HFF-Myc (cell line): ENCODE results near the gene DOC2A.

Source experiments
- DNase-seq: peaks from one replicate; pipeline ENCODE4 v3.0.0-alpha.2; 2011; ENCODE audit warnings: low read depth; ENCODE audit errors: extremely low read depth
- H3K4me3 ChIP-seq: replicated peaks from 2 replicates; pipeline ENCODE4 v1.5.1; 2011; ENCODE audit warnings: low read depth, mild to moderate bottlenecking, control low read depth, low read length
- TF ChIP-seq, protein P1 (sequence below): IDR thresholded peaks from 2 replicates; pipeline ENCODE4 v1.5.1; 2012; ENCODE audit warnings: mild to moderate bottlenecking, low read depth, low read length, control low read depth; ENCODE audit errors: missing control alignments

DOC2A gene

DNA sequence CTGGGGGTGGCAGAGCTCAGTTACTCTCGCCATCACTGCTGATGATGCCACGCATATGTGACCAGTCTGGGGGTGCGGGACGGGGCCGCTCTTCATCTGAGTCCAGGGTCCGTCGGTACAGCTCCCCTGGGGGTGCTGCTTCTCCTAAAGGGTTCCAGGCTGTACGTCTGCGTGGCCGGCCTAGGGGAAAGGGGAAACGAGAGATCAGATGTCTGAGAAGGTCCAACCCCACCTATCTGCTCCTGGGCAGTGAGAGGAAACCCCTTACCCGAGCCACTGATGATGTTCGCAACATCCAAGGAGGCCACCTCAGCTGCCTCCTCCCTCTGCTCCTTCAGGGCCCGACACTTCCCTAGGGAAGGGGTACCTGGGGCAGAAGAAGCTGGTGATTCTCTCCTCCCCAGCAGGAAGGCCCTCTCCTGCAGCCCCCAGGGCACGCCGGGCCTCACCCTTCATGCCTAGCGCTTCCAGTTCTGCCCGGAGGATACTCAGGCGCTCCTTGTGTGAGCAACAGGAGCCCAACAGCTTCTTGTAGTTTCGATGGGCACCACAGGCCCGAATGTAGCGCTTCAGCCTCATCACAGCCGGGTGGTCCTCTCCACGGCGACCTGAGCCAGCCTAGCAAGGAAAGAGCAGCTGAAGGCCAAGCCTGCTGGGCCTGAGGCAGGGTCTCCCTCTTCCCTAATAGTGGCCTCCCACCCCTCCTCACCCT lies 17.5 kb downstream of the DOC2A start:
- H3K4me3 ChIP-seq, result no peak overlapping the region
- TF ChIP-seq, protein P1, sequence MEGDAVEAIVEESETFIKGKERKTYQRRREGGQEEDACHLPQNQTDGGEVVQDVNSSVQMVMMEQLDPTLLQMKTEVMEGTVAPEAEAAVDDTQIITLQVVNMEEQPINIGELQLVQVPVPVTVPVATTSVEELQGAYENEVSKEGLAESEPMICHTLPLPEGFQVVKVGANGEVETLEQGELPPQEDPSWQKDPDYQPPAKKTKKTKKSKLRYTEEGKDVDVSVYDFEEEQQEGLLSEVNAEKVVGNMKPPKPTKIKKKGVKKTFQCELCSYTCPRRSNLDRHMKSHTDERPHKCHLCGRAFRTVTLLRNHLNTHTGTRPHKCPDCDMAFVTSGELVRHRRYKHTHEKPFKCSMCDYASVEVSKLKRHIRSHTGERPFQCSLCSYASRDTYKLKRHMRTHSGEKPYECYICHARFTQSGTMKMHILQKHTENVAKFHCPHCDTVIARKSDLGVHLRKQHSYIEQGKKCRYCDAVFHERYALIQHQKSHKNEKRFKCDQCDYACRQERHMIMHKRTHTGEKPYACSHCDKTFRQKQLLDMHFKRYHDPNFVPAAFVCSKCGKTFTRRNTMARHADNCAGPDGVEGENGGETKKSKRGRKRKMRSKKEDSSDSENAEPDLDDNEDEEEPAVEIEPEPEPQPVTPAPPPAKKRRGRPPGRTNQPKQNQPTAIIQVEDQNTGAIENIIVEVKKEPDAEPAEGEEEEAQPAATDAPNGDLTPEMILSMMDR, result no peak
- DNase-seq, result no peak

DNA sequence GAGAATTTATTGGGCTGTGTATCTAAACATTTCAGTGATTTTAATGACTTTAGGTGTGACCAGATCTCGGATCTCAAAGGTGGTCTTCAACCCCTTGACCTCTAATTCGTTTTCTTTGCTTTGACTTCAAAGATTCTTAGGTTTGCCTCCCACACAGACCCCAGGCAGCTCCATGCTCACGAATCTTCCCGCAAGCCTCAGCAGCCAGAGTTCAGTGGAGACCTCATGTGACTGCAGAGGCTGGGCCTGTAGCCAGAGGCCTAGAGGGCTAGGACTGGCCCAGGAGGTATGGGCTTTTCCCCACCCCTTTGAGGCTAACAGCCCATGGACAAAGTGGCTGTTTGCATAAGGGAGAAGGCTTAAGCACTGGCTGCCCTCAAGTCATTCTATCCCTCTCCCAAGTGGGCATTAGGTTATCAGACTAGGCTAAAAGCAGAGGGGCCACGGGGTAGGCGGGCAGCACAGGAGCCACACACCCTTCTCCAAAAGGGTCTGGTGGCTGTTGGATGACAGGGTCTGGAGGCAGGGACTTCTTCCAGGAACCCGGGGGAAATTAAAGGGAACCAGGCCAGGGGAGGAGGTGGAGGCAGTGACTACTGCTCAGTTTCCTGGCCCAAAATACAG lies 18.4 kb downstream of the DOC2A start:
- H3K4me3 ChIP-seq, result no peak overlapping the region
- TF ChIP-seq, protein P1, result no peak
- no peak for DNase-seq

DNA sequence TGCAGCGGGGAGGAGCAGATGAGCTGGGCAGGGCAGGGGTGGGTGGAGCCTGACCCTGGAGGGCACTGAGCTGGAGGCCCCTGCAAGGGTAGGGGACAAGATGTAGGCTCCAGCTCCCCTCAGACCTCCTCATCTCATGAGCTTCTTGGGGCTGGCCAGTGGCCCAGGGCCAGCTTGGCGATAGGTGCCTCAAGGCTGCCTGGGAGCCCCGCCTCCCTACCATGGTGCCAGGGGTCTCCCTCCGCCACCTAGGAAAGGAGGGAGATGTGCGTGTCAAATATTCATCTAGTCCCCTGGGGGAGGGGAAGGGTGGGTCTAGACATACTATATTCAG lies 19.3 kb downstream of the DOC2A start:
- DNase-seq, result no peak
- H3K4me3 ChIP-seq, result no peak overlapping the region
- TF ChIP-seq, protein P1, result no peak

DNA sequence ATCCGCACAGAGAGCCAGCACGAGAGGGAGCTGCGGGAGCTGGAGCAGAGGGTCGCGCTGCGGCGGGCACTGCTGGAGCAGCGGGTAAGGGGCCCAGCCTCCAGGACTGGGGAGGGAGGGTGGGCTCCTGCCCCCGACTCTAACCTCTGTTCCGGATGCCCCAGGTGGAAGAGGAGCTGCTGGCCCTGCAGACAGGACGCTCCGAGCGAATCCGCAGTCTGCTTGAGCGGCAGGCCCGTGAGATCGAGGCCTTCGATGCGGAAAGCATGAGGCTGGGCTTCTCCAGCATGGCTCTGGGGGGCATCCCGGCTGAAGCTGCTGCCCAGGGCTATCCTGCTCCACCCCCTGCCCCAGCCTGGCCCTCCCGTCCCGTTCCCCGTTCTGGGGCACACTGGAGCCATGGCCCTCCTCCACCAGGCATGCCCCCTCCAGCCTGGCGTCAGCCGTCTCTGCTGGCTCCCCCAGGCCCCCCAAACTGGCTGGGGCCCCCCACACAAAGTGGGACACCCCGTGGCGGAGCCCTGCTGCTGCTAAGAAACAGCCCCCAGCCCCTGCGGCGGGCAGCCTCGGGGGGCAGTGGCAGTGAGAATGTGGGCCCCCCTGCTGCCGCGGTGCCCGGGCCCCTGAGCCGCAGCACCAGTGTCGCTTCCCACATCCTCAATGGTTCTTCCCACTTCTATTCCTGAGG lies 19.8 kb downstream of the DOC2A start:
- DNase-seq, result no peak
- no peak overlapping the region for H3K4me3 ChIP-seq
- TF ChIP-seq, protein P1, result no peak

DNA sequence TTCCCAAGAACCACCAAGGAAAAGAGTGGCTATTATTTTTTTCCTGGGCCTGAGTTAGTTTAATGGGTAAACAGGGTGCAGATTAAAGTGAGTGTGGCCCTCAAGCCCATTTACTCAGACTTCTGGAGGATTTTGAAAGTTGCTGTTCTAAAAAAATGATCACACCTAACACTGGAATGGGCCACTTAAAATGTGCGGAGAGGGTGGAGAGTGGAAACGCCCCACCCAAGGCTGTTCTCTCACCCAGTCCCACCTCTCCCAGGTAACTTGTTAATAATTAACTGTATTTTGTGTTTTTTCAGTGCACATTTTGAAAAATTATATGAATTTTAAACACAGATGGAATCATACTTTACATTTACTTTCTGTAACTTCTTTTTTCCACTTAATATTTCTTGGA lies 20.8 kb downstream of the DOC2A start:
- no peak overlapping the region for H3K4me3 ChIP-seq
- TF ChIP-seq, protein P1, result no peak
- DNase-seq, result no peak

DNA sequence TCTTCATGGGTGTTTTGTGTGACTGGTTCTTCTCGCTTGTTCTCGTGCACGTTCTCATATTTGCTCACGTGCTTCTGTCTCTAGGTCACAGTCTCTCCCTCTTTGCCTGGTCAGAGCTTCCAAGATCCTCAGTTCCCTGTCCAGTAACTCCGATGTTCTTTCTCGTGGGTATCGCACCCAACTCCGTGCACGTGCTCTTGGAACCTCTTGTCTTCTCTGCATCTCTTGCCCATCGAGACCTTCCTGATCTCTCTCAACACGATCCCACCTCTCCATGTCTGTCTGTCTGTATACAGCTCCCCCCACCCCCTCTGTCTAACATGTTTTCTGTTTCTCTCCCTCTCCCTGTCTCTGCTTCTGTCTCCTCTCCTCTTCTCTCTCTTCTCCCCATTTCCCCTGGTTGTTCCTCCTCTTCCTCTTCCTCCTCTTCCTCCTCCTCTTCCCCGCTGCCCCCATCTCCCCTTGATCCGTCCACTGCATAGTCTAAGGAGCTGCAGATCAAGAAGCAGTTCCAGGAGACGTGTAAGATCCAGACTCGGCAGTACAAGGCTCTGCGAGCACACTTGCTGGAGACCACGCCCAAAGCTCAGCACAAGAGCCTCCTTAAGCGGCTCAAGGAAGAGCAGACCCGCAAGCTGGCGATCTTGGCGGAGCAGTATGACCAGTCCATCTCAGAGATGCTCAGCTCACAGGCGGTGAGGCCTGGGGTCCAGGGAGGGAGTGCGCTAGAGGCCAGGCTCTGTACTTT lies 21.5 kb downstream of the DOC2A start:
- no peak overlapping the region for H3K4me3 ChIP-seq
- DNase-seq, result no peak
- TF ChIP-seq, protein P1, result no peak
